Nephron progenitor cell (in vitro differentiated cells): ENCODE results near the gene AKR1C2.
"Not testable (repeated sequence)": the region's sequence is repeated elsewhere in the genome, so short reads cannot be mapped to it uniquely, and the experiment has no call there.

Experiments used
- DNase-seq: peaks from one replicate; pipeline ENCODE4 v3.0.0; 2021
- H3K27ac Mint-ChIP-seq: 2 replicates; pipeline ENCODE4 v1.8.0; 2021; ENCODE audit warnings: mild to moderate bottlenecking, moderate library complexity, mixed read lengths
- H3K27me3 Mint-ChIP-seq: 2 replicates; pipeline ENCODE4 v1.8.0; 2021; ENCODE audit warnings: mild to moderate bottlenecking, low read depth, mixed read lengths; ENCODE audit not compliant: poor library complexity
- H3K36me3 Mint-ChIP-seq: 2 replicates; pipeline ENCODE4 v1.8.0; 2021; ENCODE audit warnings: low read depth, mixed read lengths
- H3K4me1 Mint-ChIP-seq: 2 replicates; pipeline ENCODE4 v1.8.0; 2021; ENCODE audit warnings: mixed read lengths
- H3K4me3 Mint-ChIP-seq: 2 replicates; pipeline ENCODE4 v1.8.0; 2021; ENCODE audit warnings: mild to moderate bottlenecking, moderate library complexity, mixed read lengths
- H3K9me3 Mint-ChIP-seq: 2 replicates; pipeline ENCODE4 v1.8.0; 2021; ENCODE audit warnings: mild to moderate bottlenecking, moderate library complexity, mixed read lengths
- TF ChIP-seq, protein P1 (sequence below): fragments of 200-600 bp; sonication (generic); IDR thresholded peaks from 2 replicates; pipeline ENCODE4 v1.5.0; 2021; ENCODE audit warnings: antibody characterized with exemption

AKR1C2 gene

DNA sequence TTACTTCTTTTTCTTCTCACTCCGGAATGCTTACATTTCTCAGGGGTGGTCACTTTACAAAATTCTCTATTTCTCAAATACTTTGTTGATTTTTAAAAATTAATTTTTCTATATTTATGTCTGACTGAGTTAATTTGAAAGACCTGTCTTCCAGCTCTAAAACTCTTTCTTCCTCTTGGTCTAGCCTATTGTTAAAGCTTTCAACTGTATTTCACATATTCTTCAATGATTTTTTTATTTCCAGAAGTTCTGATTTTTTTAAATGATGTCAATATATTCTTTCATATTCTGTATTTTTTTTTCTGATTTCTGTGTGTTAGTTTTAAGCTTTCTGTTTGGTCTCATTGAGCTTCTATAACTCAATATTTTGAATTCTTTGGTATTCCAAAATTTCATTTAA, 27.3 kb upstream of the AKR1C2 start:
- TF ChIP-seq, protein P1, sequence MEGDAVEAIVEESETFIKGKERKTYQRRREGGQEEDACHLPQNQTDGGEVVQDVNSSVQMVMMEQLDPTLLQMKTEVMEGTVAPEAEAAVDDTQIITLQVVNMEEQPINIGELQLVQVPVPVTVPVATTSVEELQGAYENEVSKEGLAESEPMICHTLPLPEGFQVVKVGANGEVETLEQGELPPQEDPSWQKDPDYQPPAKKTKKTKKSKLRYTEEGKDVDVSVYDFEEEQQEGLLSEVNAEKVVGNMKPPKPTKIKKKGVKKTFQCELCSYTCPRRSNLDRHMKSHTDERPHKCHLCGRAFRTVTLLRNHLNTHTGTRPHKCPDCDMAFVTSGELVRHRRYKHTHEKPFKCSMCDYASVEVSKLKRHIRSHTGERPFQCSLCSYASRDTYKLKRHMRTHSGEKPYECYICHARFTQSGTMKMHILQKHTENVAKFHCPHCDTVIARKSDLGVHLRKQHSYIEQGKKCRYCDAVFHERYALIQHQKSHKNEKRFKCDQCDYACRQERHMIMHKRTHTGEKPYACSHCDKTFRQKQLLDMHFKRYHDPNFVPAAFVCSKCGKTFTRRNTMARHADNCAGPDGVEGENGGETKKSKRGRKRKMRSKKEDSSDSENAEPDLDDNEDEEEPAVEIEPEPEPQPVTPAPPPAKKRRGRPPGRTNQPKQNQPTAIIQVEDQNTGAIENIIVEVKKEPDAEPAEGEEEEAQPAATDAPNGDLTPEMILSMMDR, result no peak
- no peak for DNase-seq
- Mint-ChIP-seq H3K4me1 (no peaks in the 10 kb centered on the region), H3K9me3 (peaks cover 78% of the 10 kb centered on the region), H3K36me3 (peaks cover 8% of the 10 kb centered on the region), H3K4me3 (no peak overlapping the region), H3K27ac (no peak overlapping the region), H3K27me3 (no peaks in the 10 kb centered on the region)

DNA sequence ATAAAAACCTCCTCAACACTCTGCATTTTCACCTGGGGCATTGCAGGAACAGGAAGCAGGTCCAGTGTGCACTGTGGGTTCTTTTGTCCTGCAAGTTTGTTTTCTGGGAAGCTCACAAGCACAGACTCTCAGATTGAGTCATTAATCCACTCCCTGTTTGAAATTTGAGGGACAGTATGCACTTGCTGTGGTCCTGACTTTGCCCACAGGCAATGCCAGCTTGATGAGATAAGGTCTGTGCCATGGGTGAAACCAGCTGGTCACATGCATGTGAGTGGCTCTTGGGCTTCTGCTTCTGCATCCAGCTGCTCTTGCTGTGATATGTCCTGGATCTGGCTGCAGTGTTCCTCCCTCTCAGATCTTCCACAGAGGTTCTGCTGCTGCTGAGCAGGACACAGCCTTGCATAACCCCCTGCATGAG, 21.8 kb upstream of the AKR1C2 start:
- not testable (repeated sequence) for H3K4me1 Mint-ChIP-seq, DNase-seq, H3K27me3 Mint-ChIP-seq, H3K4me3 Mint-ChIP-seq, H3K27ac Mint-ChIP-seq, H3K36me3 Mint-ChIP-seq
- H3K9me3 Mint-ChIP-seq, result peaks cover 46% of the 10 kb centered on the region

DNA sequence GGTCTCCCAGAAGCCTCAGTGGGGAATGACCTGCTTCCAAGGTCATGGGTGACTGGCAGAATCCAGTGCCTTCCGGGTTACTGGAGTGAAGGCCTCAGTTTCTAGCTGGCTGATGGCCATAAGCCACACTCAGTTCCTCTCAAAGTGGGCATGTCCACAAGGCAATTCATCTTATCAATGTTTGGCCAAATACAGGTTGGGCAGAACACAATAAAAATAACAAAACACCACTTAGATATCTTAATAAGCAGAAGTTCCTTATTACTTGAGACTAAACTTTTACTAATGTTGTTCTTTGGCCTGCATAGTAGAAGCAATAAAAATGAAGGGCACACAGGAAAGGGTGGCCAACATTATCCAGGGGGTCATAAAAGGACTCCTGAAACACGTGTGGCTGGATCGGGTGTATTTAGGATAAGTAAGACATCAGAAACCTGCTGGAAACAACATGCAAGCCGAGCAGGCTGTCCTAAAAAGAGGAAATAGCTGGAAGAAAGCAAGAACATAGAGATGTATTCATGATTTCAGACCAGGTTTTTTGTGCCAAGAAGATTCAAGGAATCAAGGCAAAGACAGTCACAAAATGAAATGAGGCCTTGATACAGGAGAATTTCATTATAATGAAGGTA, 19.6 kb upstream of the AKR1C2 start:
- Mint-ChIP-seq H3K4me3 (no peak overlapping the region), H3K36me3 (no peaks in the 10 kb centered on the region), H3K4me1 (peaks cover 6% of the 10 kb centered on the region), H3K27ac (peak overlapping the region; percentile 41), H3K9me3 (peaks cover 26% of the 10 kb centered on the region), H3K27me3 (no peaks in the 10 kb centered on the region)
- TF ChIP-seq, protein P1, result no peak
- no peak for DNase-seq

DNA sequence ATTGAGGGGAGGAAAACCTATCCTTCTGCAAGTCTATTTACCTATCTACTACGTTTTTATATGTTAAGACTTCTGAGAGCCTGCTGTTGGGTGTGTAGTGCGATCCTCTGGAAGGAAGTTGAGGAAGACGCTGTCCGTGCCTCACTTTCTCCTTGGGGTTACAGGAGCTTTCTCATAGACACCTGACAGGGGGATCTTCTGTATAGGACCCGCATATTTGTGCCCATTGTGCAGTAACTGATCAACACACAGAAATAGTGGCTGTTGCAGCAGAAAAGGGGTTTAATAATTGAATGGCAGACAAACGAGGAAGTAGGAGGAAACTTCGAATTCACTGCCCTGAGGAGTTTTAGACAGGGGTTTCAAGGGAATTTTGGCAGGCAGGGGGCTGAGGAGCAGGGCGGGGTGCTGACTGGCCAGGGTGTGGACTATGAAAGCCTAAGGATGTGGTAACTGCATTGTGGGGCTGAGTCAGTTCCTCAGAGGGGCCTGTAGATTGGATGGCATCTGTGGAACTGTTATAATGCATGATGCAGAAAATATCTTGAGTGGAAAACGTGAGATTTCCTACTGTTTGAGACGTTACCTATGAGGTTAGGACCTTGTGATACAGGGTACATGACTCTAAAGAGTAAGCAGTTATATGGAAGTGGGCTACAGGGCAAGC, 18.1 kb upstream of the AKR1C2 start:
- not testable (repeated sequence) for H3K27me3 Mint-ChIP-seq, H3K36me3 Mint-ChIP-seq, H3K4me3 Mint-ChIP-seq, DNase-seq, H3K27ac Mint-ChIP-seq
- peaks cover 28% of the 10 kb centered on the region for H3K9me3 Mint-ChIP-seq
- H3K4me1 Mint-ChIP-seq, result peaks cover 16% of the 10 kb centered on the region

DNA sequence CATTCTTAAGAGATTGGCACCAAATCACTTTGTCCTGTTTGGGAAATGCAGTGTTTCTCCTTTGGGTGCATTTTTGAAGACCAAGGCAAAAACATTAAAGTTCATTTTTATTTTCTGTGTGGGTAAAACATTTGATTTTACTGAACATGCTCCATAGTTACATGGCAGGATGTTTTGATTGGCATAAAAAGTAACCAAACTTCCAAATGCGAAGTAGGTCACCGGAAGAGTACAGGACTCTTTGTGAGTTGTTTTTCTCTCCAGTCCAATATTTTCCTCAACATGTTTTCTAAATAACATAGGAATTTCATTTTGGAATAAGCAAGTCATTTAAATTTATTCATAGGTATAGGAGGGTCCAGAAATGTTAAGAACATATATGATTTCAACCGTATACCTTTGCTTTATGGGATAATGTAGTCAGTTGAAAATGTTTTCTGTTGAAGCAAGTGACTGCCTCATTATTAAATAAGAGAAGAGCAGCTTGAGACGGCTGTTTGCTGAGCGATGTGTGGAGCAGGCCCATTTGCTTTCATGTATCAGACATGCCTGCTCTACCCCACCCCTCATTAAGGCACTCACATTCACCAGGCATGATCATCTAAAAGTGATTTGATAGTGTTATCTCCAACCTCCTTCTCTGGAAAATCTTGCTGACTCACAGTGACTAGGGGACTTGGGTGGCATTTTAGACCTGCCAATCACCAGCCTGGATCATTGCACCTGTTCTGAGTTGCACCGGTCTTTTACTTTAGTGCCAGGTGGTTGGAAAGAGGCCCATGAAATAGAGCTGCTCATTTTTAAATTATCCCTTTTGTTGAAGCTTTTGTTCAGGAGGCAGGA, 16.3 kb upstream of the AKR1C2 start:
- Mint-ChIP-seq H3K4me1 (peaks cover 16% of the 10 kb centered on the region), H3K9me3 (peaks cover 25% of the 10 kb centered on the region)
- not testable (repeated sequence) for H3K4me3 Mint-ChIP-seq, H3K36me3 Mint-ChIP-seq, H3K27ac Mint-ChIP-seq, H3K27me3 Mint-ChIP-seq, DNase-seq

DNA sequence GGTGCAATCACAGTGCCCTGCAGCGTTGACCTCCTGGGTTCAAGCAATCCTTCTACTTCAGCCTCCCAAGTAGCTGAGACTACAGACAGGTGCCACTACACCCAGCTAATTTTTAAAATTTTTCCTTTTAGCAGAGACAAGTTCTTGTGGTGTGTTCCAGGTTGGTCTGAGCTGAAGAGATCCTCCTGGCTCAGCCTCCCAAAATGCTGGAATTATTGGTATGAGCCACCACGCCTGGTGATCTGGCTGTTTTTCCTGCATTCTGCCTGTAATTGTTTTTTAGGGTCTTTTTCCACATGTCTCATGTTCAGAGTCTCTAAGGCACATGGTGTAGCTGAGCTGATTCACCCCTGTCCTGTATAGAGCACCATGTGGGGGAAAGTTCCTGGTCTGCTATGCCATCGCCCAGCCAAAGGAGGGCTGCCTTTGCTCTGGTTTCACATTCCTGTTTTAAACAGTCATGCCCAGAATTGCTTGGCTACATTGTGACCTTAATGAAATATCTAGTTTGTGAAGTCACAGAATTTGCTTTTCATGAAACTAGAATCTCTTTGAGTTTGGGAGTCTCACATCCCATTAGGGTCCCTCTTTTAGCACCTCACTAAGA, 15.1 kb upstream of the AKR1C2 start:
- H3K27ac Mint-ChIP-seq, result not testable (repeated sequence)
- peaks cover 16% of the 10 kb centered on the region for H3K4me1 Mint-ChIP-seq

DNA sequence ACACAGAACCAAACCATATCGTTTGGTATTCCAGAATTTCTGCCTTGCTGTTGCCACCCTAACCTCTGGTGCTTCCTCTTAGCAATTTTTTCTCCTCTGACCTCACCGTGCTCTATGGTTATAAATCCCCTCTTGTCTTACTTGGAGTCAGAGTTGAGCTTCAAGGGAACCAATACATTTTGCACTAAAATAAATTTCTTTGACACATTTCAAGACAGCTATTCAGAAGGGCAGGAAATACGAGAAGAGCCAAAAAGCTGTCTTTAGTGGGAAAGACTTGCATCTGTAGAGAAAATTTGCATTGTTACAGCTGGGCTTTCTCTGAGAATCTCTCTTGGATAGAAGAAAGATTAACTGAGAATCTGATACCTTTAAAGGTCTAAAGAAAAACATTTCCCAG, 14.5 kb upstream of the AKR1C2 start:
- DNase-seq, result no peak
- Mint-ChIP-seq H3K4me1 (peaks cover 16% of the 10 kb centered on the region), H3K27me3 (no peaks in the 10 kb centered on the region), H3K36me3 (no peaks in the 10 kb centered on the region), H3K9me3 (peaks cover 25% of the 10 kb centered on the region), H3K4me3 (no peak overlapping the region), H3K27ac (peak overlapping the region; percentile 64)
- TF ChIP-seq, protein P1, result no peak

More for the DNA sequence above, 15.1 kb upstream of the AKR1C2 start:
- not testable (repeated sequence) for H3K4me3 Mint-ChIP-seq, H3K36me3 Mint-ChIP-seq, DNase-seq, H3K27me3 Mint-ChIP-seq
- peaks cover 25% of the 10 kb centered on the region for H3K9me3 Mint-ChIP-seq
